ENCODE results near the gene ADAM8. TPM values are rescaled to one million over a fixed set of nuclear protein-coding genes. Genes with fewer than 3 reads are reported as not detected.
"Not testable (repeated sequence)": the region's sequence is repeated elsewhere in the genome, so short reads cannot be mapped to it uniquely, and the experiment has no call there.

The ADAM8 gene
- total RNA-seq, 2 donors from 2014 or later = 2.3 to 2.8 TPM

DNA sequence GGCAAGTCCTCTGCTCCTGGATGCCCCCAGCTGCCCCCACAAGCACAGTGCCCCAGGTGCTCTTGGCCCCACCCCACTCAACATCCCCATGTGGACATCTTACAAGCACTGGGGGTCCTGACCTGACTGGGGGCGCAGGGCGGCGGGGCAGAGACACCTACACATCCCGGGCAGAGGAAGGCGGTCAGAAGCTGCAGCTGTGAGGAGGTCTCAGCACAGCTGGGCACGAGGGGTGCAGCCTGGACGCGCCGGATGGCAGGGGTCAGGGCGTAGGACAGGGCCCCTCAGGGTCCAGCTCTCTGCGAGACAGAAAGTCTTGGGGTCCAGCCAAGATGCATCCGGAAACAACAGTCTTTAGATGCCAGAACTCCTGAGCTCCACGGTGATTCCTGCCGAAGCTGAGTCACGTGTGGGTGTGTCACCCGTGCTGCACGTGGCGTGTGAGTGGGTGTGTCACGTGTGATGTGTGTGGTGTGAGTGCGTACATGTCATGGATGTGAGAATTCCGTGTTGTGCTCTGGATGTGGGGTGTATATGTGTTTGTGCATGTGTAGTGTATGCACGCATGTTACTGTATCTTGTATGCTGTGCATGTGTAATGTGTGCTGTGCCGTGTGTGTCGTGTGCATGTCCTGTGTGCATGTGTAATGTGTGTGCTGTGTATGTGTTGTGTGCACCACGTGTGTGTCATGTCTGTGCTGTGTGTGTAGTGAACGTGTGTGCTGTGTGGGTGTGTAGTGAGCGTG, 33.9 kb downstream of the ADAM8 start:
- DNase-seq = no peak
- intact Hi-C loops (cut with DNase I, micrococcal nuclease) = no loop called here
- no peak for ATAC-seq

DNA sequence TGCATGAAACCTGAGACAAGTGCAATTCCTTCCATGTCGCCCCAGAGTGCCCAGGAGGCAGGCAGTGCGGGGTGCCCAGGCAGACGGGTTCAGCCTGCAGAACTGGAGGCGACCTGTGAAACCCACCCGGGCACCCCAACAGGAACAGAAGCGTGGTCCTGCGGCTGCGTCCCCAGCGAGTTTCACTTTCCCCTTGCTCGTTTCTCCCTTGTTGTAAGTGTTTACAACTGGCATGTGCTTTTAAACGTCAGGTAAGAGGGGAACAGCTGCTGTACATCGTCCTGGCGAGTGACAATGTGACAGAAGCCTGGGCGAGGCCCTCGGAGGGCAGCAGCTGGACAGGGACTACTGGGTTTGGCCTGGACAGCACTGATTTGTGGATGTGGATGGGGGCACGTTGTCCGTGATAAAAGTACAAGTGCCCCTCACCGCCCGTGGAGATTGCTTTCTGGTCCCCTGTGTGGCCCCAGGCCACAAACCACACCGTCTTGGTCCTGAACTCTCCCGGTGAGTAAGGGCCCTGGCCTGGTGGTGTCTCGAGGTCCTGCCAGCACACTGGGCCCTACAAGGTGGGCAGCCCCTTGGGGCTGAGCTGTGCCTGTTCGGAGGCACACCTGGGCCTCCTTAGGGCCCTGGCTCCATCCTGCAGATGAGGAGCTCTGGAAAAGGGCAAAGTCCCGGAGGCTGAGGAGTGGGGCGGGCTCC, 35.0 kb downstream of the ADAM8 start:
- DNase-seq (no peak), ATAC-seq (peak; percentile 10)
- intact Hi-C loops (cut with DNase I, micrococcal nuclease) = no loop called here

DNA sequence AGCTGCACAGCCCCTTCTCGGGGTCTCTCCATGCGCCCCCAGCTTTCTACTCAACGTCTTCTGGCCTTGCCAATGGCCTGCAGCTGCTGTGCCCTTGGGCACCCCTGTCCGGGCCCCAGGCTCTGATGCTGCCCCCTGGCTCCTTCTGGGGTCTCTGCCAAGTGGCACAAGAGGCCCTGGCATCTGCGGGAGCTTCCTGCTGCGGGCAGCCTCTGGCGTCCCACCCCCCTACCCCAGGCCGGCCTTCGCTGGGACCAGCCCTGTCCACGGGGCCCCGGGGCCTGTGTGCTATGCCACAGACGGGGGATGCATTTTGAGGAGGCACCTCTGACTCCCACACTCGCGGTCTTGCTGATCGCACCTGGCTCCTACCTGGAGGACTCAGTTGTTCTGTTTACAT, 36.7 kb downstream of the ADAM8 start:
- ATAC-seq (no peak), DNase-seq (no peak)
- intact Hi-C loops (cut with DNase I, micrococcal nuclease) = no loop called here

DNA sequence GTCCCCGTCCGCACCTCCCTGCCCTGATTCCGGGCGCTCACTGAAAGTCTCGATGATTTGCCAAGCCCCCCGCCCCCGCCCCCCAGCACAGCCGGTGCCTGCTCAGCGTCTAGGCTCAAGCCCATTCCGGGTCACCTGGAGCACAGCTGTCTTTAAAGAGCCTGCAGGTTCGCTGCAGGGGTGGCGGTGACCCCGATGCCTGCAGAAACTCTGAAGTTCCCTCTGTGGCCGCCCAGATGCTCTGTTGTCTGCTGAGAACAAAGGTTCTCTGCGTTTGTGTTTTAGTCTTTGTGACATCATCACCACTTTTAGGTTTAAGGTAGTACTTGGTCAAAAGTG, 38.2 kb downstream of the ADAM8 start:
- intact Hi-C loops (cut with DNase I, micrococcal nuclease) = no loop called here
- ATAC-seq = no peak

DNA sequence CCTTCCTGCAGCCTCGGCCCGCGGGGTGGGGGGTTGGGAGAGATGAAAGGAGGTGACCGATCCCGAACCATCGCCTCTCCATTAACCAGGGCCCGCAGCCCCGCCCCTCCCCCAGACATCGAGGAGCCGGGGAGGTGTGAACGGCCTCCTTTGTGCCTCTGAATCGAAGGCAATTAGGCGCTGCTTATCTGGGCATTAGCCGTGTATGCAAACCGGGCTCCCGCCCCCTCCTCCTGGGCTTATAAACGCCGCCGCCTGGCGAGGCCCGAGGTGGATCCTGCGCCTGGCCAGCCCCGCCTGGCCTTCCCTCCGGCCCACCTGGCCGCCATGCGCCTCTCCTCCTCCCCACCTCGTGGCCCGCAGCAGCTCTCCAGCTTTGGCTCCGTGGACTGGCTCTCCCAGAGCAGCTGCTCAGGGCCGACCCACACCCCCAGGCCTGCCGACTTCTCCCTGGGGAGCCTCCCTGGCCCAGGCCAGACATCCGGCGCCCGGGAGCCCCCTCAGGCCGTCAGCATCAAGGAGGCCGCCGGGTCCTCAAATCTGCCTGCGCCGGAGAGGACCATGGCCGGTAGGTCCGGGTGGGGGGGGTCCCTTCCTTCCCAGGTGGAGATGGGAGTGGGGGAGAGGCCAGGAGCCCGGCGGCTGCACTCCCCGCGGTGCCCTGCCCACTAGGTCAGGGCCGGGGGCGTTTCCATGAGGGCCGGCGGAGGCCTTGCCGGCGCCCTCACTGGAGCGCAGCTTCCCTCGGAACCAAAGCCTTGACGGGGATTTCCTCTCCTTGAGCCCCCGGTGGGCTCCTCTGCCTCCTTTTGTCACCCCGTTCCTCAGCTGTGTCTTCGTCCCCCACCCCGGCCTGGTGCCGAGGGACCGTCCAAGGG, 38.8 kb downstream of the ADAM8 start, which contains the start of gene VENTX:
VENTX (plus strand) TSS at position 268 of the 878 bp plus-strand sequence; CDS start at position 328, 60 bp downstream.
- DNase-seq = no peak
- no peak for ATAC-seq

More for the DNA sequence above, 38.2 kb downstream of the ADAM8 start:
- DNase-seq = no peak

DNA sequence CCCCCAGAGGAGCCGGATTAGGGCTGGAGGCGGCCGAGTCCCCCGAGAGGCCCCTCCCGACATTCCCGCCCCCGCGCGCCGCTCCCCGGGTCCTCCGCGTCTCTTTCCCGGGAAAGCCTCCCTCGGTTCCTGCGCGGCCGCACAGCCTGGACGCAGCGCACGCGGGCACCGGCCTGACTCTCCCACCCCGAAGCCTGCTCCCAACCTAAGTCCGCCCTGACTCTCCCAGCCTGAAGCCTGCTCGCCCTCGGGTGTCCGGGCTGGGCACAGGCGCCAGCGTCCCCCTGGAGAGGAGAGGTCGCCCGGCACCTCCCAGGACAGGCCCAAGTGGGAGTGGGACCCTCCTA, 39.5 kb downstream of the ADAM8 start:
- DNase-seq = no peak
- intact Hi-C loops (cut with DNase I, micrococcal nuclease) = no loop called here
- ATAC-seq = no peak

More for the DNA sequence above, 38.8 kb downstream of the ADAM8 start, which contains the start of gene VENTX:
- intact Hi-C loops (cut with DNase I, micrococcal nuclease) = no loop called here

DNA sequence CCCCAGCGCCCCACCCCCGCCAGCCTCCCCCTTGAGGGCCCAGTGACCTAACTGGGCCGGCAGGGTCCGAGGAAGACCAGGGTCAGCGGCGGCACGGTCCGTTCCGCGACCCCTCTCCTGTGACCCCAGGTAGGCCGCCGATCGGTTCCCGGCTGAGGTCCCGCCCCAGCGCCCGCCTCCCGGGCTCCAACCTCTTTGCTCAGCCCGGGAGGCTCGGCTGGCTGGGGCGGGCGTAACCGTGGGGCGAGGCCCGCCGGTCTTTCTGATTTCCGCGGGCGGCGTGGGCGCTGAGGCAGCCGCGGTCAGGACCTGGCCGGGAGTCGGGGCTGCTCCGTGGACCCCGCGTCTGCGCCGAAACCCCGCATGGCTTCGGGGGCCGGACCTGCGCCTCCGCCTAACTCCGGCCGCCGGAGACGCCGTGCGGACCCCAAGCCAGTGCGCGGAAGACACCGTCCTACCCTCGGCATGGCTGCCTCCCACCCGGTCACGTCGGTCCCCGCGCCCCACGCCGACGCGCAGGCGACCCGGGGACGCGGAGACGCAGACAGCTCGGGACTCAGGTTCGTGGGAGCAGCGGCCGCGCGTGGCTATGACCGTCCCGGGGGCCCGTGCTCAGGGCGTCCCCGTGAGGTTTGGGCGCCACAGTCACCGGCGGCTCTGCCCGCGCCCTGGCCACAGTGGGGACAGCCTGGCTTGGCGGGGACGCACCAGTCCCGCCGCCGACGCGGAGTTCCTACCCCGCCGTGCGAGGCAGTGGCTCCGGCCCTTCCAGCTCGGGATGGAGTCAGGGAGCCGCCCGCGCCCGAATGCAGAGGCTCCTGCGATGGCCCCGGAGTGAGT, 40.0 kb downstream of the ADAM8 start:
- ATAC-seq (no peak), DNase-seq (no peak)
- intact Hi-C loops (cut with DNase I, micrococcal nuclease) = no loop called here

DNA sequence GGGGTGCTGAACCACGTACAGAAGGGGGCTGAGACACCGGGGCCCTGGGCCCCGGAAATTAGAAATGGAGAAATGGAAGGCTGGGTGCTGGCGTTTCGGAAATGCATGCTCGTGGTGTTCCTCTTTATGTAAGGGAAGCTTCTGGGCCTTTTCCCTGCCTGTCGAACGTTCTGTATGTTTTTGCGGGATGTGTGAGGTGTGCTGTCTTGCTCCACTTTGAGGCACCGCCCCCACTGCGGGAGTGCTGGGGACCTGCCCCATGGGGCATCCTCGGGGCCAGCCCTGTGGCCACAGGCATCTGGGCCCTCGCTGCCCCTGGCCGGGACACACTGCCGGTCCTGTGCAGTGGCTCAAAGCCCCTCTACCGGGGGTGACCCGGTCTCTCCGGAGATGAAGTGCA, 40.7 kb downstream of the ADAM8 start:
- DNase-seq = no peak
- intact Hi-C loops (cut with DNase I, micrococcal nuclease) = no loop called here
- ATAC-seq = no peak

DNA sequence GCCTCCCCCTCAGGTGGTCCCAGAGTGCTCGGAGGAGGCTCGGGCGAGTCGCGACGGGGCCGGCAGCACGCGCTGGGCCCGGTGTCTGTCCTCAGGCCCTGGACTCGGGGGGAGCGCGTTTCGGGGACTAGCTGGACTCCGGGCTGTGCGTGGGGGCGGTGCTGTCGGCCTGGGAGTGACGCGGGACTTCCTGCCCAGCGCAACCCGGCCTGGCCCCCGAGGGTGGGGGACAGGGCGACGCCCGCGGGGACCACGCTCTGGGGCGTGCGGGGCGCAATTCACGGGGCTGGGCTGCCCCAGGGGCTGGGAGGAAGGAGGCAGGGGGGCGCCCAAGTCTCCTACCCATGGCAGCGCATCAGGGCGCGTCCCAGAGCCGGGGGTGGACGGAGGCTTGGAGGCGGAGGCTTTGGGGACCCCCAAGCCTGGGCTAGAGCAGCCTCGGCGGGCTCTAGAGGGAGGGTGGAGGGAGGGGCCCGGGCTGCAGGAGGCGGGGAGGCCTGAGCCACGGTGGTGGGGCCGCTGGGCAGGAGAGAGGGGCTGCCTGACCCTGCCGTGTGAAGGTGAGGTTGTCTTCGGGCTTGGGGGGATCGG, 41.3 kb downstream of the ADAM8 start:
- ATAC-seq = no peak
- DNase-seq = no peak
- intact Hi-C loops (cut with DNase I, micrococcal nuclease) = no loop called here

DNA sequence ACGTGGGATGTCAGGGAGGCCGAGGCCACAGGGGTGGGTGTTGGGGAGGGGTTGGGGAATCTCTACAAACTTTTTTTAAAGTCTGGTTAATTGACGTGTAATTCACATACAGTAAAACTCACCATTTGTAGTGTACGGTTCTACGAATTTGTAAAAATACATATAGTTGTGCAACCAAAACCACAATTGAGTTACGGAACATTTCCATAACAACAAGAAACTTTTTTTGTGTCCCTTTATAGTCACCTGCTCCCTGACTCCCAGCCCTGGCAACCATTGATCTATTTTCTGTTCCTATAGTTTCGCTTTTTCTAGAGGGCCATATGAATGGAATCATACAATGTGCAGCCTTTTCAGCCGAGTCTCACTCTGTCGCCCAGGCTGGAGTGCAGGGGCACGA, 41.9 kb downstream of the ADAM8 start:
- intact Hi-C loops (cut with DNase I, micrococcal nuclease); DNase-seq; ATAC-seq: not testable (repeated sequence)

DNA sequence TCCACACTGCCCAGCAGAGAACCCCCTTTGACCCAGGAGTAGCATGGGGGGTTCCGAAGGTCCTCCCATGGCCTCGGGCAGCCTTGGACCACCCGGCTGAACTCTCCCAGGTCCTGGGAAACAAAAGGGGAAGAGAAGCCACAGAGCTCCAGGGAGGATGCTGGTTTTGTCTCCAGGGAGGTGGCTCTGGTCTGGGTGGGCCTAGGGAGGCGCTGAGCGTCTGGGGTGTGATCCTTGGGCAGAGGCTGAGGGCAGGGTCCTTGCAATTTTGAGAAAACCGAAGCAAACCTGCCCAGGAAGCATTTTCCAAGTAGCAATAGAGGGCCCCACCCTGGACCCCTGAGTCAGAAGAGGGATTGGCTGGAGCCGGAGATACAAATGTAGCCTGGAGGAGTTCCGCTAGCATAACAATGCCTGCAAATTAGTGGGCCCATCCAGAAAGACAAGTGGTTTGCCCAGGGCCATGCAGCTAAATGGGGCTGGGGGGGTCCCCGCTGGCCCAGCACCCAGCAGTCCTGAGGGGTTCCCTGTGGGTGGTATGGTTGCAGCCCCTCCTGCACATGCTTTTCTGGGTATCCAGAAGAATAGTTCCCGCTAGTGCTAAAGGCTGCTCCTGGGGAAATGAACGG, 44.6 kb downstream of the ADAM8 start:
- no peak for DNase-seq
- intact Hi-C loops (cut with DNase I, micrococcal nuclease) = no loop called here
- ATAC-seq = no peak

DNA sequence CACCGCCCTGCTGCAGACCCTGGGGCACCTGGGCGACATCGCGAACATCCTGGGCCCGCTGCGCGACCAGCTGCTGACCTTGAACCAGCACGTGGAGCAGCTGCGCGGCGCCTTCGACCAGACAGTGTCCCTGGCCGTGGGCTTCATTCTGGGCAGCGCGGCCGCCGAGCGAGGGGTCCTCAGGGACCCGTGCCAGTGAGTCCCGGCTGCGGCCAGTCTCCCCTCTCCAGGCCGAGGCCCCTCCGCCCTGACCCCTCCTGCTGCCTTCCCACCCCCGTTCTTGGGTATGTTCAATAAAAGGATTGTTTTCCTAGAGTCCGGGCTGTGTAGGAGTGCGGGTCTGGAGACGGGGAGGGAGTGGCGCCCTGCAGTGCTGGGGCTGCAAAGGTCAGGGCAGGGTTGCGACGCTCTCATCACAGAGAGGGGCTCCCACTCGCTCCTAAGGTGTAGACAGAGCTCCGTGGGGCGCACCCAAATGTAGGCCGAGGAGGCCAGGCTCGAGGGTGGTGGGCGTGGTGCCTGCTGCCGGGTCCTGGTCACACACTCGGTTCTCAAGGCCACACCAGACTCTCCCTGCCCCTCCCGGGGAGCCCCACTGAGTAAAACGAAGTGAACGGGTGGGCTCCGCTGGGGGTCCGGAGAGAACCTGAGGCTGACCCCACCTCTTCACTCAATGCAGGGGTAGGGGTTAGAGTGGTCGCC, 45.3 kb downstream of the ADAM8 start:
- DNase-seq (no peak), ATAC-seq (no peak)
- intact Hi-C loops (cut with DNase I, micrococcal nuclease) = no loop called here

DNA sequence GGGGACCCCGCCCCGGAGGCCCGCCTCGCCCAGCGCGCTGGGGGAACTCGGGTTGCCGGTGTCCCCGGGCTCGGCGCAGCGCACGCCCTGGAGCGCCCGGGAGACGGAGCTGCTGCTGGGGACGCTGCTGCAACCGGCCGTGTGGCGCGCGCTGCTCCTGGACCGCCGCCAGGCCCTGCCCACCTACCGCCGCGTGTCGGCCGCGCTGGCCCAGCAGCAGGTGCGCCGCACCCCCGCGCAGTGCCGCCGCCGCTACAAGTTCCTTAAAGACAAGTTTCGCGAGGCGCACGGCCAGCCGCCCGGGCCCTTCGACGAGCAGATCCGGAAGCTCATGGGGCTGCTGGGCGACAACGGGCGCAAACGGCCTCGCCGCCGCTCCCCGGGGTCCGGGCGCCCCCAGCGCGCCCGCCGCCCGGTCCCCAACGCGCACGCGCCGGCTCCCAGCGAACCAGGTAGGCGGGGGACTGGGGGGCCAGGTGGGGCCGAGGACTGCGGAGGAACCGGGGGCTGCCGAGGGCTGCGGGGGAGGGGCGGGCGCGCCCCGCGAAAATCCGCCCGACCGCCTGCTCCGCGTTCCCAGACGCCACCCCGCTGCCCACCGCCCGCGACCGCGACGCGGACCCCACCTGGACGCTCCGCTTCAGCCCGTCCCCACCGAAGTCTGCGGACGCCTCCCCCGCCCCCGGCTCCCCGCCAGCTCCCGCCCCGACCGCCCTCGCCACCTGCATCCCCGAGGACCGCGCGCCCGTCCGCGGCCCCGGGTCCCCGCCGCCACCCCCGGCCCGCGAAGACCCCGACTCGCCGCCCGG, 46.1 kb downstream of the ADAM8 start:
- DNase-seq (peak in 1 of 2 donors; percentile 38), ATAC-seq (peak; percentile 31)
- intact Hi-C loops (cut with DNase I, micrococcal nuclease) = no loop called here

DNA sequence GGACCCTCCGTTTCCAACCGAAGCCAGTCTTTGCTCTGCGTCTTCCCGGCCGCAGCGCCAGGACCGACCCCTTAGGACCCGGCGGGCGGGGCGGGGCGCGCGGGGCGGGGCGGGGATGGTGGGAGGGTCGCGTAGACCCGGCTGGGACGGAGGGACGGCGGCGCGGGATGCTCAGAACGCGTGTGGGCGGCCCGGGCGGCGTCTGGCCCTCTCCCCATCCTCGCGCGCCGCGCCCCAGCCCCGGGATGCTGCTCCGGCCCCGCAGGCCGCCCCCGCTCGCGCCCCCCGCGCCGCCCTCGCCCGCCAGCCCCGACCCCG, 46.7 kb downstream of the ADAM8 start, which contains the start of gene UTF1:
UTF1 (plus strand) TSS at position 174 of the 318 bp plus-strand sequence; CDS start at position 246, 72 bp downstream.
- intact Hi-C loops (cut with DNase I, micrococcal nuclease) = no loop called here
- no peak for ATAC-seq

DNA sequence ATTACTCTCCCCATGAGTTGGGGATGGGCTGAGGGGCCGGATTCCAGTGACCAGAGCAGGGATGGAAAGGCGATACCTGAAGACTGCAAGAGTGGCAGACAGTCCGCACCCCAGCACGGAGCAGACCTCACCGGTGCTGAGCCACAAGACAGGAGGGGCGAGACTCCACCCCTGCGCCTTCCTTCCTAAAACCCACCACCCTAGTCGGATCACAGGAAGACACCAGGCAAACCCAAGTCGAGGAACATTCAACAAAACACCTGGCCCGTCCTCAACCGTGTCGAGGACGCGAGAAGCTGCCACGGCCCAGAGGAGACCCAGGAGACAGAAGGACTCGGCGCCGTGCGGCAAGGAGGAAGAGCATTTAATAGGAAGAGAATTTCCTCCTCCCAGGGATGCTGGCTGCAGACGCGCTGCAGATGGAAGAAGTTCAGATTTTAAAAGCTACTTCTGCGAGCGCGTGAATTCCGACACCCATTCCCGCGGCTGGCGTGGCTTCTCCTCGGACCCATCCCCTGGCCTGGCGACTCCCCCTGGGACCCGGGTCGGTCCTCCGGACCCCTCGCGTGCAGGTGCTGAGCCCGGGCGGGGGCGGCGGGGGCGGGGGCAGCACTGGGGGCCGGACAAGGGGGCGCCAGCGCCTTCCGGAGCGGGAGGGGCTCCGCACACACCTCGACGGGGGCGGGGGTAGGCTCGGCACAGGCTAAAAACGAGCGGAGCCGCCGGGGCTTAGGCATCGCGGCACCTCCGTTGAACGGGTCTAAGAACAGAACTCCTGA, 47.2 kb downstream of the ADAM8 start:
- no peak for DNase-seq
- intact Hi-C loops (cut with DNase I, micrococcal nuclease) = no loop called here
- ATAC-seq = no peak

More for the DNA sequence above, 46.7 kb downstream of the ADAM8 start, which contains the start of gene UTF1:
- DNase-seq = no peak

DNA sequence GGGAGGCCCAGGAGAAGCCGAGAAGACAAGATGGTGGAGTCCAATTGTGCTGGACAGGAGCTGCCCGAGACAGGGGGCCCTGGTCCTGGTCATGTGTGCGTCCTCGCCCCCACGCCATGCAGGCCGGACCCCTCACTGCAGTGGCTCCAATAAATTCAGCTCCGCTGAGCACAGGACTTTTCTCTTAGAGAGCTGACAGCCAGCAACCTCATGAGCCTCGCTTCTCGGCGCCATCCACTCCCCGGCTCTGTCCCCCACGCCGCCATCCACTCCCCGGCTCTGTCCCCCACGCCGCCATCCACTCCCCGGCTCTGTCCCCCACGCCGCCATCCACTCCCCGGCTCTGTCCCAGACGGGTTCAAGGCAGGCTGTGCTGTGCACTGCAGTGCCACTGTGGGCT, 49.4 kb downstream of the ADAM8 start:
- intact Hi-C loops (cut with DNase I, micrococcal nuclease) = no loop called here
- ATAC-seq (no peak), DNase-seq (no peak)

Measured in left colon (tissue), 2 donors.